HG03469 (cell line): ENCODE data around the gene ZNF462.

Experiments used
- ATAC-seq: cut with Tn5 transposase; IDR thresholded peaks from one replicate; pipeline ENCODE4 v1.9.1; 2021; ENCODE audit warnings: mild to moderate bottlenecking, moderate library complexity, moderate number of reproducible peaks; ENCODE audit not compliant: unreplicated experiment

ZNF462 gene

DNA sequence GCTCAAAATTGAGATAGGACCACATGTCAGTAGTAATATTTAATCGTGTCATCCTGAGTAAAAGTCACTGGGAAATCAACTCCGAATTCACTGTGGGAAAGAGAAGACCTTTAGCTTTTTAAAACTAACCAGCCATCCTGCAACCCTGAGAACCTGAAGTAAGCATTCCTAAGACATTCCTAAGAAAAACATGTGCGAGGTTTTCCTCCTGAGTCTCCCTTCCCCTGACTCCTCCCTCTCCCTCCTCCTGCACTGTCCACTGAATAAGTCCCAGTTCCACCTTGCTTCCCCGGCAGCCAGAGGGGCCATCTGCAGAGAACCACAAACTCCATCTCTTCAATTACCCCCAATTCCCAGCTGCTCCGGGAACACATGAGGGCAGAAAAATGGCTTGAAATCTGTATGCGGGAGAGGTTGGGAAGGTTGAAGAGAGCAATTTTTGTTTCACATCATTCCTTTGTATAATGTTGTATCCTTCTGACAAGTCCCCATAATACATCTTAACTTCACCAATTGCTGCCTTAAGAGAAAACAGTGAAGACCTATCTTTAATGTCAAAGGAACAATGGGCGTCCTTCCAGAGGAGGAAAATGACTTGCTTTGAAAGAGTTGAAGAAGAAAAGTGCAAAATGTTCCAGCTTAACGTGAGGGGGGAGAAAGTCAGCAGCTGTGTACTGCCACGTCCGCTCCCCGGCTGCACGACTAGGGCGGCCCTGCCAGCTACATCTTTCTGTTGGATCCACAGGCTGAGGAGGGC lies 186.3 kb downstream of the ZNF462 start:
- no peak for ATAC-seq

DNA sequence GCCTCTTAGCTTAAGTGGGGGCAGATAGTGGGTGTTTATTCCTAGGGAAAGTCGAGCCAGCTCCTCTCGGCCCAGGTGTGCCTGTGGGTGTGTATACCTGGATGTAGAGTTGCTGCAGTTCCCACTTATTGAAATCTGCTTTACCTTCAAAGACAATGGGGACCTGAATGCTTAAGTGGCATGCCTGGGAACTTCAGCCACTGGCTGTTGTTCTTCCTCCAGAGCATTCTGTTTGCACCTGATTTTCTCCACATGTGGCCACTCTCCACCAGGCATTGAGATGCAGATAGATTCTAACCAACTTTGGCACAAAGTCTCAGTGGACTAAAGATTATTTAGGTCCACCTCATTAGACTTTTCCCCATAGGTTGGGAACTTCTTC lies 186.8 kb downstream of the ZNF462 start:
- no peak for ATAC-seq

DNA sequence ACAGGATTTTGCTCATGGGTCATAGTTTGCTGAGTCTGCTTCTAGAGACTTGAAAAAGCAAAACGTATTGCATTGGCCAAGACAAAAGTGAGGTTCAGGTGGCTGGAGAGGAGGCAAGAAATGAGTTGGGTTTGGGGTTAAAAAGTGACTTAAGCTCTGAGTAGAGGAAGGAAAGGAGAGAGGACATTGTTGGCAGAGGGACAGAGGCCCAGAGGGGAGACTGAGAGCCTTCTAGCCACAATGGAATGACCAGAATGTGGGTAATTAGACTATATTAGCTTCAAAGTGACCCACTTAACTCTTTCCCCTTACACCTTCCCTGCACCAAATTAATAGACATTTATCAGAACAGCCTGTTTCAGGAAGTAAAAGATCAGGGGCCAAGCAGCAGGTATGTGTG lies 188.4 kb downstream of the ZNF462 start:
- no peak for ATAC-seq

DNA sequence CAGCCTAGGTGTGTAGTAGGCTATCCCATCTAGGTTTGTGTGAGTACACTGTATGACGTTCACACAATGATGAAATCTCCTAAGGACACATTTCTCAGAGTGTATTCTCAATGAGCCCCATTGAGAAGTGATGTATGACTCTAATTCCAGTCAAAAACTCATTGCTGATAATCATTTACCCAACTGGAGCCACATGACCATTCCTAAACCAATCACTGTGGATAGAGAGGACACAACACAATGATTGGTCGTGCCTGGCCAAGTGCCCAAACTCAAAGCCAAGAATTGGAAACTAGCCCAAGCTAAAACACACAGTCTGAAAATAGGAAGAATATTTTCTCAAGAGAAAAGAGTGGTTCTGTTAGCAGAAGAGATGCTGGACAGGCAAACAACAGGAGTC lies 191.2 kb downstream of the ZNF462 start:
- no peak for ATAC-seq

DNA sequence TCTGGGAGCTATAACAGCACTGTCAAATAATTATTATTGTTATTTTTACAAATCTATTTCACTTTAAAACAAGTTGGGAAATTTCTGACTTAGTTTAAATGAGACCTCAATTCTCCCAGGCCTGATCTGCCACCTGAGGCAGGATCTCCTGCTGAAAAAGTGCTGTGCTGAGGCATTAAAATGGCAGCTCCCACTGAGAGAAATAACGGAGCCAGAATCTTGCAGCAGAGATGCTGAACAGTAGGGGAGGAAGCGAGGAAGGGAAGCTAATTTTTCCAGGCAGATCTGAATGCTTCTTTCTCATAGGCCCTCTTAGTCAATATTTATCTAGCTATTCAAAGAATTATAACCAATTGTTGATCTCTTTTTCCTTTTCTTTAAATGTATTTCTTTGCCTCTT lies 196.3 kb downstream of the ZNF462 start:
- no peak for ATAC-seq

DNA sequence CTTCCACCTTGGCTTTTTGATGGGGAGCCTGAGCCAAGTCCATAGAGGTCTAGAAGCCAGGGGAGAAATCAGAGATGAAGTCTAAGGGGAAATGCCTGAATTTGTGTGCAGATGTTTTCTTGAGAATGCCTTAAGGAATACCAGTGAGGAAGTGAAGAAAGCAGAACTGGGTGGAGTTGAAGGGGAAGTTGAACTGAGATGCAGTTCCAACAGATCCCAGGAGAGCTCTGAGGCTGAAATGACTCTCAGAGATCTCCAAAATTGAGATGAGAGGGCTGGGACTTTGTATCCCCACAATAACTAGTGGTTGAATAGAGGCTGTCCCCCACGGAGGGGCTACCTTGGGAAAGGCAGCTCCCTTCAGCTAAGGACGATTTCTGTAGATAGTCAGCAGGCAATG lies 197.1 kb downstream of the ZNF462 start:
- no peak for ATAC-seq
